ENCODE measurements around the gene PM20D2.

DNA sequence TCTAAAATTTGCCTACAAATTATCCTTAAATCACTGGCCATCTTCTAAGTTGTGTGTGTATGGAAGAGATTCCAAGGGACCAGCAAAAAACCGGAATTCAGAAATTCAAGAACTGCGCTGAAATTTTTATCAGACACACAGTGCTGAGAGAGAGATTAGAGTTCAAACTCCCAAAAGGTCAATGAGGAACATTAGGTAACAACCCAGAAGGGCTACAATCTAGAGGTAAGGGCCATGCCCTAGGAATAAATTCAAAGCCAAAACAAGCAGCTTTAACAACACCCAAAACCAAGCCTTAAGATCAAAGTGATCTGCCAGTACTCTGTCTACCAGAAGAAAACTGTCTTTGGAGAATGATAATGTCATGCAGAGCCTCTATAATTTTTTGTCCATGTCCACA is 45.7 kb upstream of the PM20D2 start:
- TF ChIP-seq, protein P1, sequence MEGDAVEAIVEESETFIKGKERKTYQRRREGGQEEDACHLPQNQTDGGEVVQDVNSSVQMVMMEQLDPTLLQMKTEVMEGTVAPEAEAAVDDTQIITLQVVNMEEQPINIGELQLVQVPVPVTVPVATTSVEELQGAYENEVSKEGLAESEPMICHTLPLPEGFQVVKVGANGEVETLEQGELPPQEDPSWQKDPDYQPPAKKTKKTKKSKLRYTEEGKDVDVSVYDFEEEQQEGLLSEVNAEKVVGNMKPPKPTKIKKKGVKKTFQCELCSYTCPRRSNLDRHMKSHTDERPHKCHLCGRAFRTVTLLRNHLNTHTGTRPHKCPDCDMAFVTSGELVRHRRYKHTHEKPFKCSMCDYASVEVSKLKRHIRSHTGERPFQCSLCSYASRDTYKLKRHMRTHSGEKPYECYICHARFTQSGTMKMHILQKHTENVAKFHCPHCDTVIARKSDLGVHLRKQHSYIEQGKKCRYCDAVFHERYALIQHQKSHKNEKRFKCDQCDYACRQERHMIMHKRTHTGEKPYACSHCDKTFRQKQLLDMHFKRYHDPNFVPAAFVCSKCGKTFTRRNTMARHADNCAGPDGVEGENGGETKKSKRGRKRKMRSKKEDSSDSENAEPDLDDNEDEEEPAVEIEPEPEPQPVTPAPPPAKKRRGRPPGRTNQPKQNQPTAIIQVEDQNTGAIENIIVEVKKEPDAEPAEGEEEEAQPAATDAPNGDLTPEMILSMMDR (conservative IDR thresholded peaks at IDR 0.05; ENCODE audit: low read depth, low read length): no peak
- TF ChIP-seq EZH2 (IDR thresholded peaks at IDR 0.05; ENCODE audit: borderline replicate concordance, low read depth, low read length, poor library complexity, severe bottlenecking): no peak
